ENCODE measurements around the gene SLC25A13.
A peak's percentile ranks its signal among the peaks of the same experiment; 100 is the strongest.

Gene SLC25A13

DNA sequence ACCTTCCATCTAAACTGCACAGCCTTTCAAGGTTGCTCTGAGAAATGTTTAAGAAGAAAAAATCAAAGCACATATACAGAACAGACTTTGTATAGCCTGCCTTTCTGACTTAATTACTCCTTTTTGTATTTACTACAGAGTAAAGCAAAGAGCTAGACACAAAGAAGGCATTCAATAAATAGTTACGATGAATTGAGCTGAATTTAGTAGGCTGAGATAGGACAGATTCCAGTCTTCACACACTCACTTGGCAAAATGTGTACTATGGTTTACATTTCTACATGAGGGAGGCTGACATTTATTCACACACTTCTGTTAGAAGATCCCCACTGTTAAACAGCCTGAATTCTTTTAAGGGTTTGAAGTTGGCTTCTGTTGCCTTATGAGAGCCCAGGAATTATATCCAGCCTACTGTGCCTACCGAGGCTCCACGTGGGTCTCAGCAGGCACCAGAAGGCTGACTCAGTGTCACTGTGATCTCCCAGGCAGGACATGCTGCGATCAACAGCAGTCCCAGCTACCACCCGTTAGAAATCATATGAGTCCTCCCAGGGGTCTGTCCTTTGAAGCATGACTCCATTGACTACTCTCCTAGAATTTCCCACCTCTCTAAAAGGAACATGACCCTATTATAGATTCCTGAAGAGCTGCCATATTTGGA lies 24.5 kb upstream of the SLC25A13 start:
- Histone ChIP-seq H3K9ac (ENCODE audit: low read depth in 1 of 2, low read length in 2 of 2) (no peak overlapping the region), H3K4me1 (ENCODE audit: control insufficient read depth in 2 of 2, insufficient read depth in 2 of 2, low read length in 2 of 2) (peaks cover 0 to 16% of the 10 kb centered on the region in 2 donors), H3K36me3 (ENCODE audit: control insufficient read depth in 2 of 2, insufficient read depth in 2 of 2, low read length in 2 of 2) (no peaks in the 10 kb centered on the region), H3K27me3 (ENCODE audit: control insufficient read depth in 2 of 2, insufficient read depth in 2 of 2, low read length in 2 of 2) (no peaks in the 10 kb centered on the region), H3K4me3 (ENCODE audit: low read length in 2 of 2) (no peak overlapping the region), H3K9me3 (ENCODE audit: control insufficient read depth in 2 of 2, low read length in 2 of 2) (peaks cover 0 to 4% of the 10 kb centered on the region in 2 donors), H3K27ac (ENCODE audit: low read depth in 2 of 2, low read length in 2 of 2) (no peak overlapping the region)

DNA sequence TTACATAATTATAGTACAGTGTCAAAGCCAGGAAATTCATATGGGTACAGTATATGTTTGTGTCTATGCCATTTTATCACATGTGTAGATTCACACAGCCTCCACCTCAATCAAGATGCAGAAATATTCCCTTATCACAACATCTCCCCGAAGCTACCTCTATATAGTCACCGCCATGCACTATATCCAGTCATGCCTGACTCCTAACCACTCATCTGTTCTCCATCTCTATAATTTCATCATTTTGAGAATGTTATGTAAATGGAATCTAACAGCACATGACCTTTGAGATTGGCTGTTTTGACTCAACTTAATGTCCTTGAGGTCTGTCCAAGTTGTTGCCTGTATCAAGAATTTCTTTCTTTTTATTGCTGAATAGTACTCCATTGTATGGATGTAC lies 22.3 kb upstream of the SLC25A13 start:
- Histone ChIP-seq H3K9me3 (ENCODE audit: control insufficient read depth in 2 of 2, low read length in 2 of 2) (no peaks in the 10 kb centered on the region), H3K27ac (ENCODE audit: low read depth in 2 of 2, low read length in 2 of 2) (no peak overlapping the region), H3K9ac (ENCODE audit: low read depth in 1 of 2, low read length in 2 of 2) (no peak overlapping the region), H3K4me1 (ENCODE audit: control insufficient read depth in 2 of 2, insufficient read depth in 2 of 2, low read length in 2 of 2) (peaks cover 0 to 10% of the 10 kb centered on the region in 2 donors), H3K4me3 (ENCODE audit: low read length in 2 of 2) (no peak overlapping the region), H3K36me3 (ENCODE audit: control insufficient read depth in 2 of 2, insufficient read depth in 2 of 2, low read length in 2 of 2) (no peaks in the 10 kb centered on the region), H3K27me3 (ENCODE audit: control insufficient read depth in 2 of 2, insufficient read depth in 2 of 2, low read length in 2 of 2) (no peaks in the 10 kb centered on the region)

DNA sequence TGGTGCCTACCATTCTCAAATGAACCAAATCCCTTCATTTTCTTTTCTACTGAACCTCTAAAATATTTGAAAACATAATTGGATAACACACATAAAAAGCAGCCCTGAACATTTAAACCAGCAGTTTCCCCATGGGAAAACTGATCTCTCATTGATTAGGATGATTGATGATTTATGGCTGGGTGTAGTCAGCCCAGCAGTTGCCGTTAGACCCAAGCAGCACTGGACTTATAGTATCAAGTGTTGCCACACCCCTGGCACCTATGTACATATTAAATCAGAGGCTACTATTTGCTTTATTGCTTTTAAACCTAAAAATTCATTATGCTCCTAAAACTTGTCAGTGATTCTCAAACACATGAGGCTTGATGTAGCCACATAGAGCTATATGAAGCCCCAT lies 20.2 kb upstream of the SLC25A13 start:
- Histone ChIP-seq H3K36me3 (ENCODE audit: control insufficient read depth in 2 of 2, insufficient read depth in 2 of 2, low read length in 2 of 2) (no peaks in the 10 kb centered on the region), H3K9me3 (ENCODE audit: control insufficient read depth in 2 of 2, low read length in 2 of 2) (no peaks in the 10 kb centered on the region), H3K27me3 (ENCODE audit: control insufficient read depth in 2 of 2, insufficient read depth in 2 of 2, low read length in 2 of 2) (no peaks in the 10 kb centered on the region), H3K27ac (ENCODE audit: low read depth in 2 of 2, low read length in 2 of 2) (no peak overlapping the region), H3K9ac (ENCODE audit: low read depth in 1 of 2, low read length in 2 of 2) (no peak overlapping the region), H3K4me1 (ENCODE audit: control insufficient read depth in 2 of 2, insufficient read depth in 2 of 2, low read length in 2 of 2) (no peaks in the 10 kb centered on the region), H3K4me3 (ENCODE audit: low read length in 2 of 2) (no peak overlapping the region)

DNA sequence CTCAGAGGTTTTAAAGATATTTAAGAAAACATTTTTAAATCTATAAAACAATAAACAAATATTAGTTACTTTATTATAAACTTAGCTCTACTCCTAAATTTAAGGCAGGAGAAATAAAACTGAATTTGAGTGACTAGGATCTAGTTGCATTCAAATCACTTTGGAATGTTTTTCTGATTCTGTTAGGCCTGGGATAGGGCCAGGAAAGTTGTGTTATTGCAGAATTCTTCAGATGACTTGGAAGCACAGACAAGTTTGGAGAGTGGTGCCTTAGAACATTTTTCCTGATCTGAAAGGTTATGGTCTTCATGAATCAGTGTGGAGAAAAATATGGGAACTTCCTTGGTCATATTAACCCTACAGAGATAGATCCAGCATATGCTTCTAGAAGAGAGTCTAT lies 15.6 kb upstream of the SLC25A13 start:
- H3K9me3 ChIP-seq (ENCODE audit: control insufficient read depth in 2 of 2, low read length in 2 of 2) = no peaks in the 10 kb centered on the region
- no peak overlapping the region for H3K9ac ChIP-seq (ENCODE audit: low read depth in 1 of 2, low read length in 2 of 2)
- H3K27ac ChIP-seq (ENCODE audit: low read depth in 2 of 2, low read length in 2 of 2) = no peak overlapping the region
- H3K36me3 ChIP-seq (ENCODE audit: control insufficient read depth in 2 of 2, insufficient read depth in 2 of 2, low read length in 2 of 2) = no peaks in the 10 kb centered on the region
- no peaks in the 10 kb centered on the region for H3K4me1 ChIP-seq (ENCODE audit: control insufficient read depth in 2 of 2, insufficient read depth in 2 of 2, low read length in 2 of 2)
- no peaks in the 10 kb centered on the region for H3K27me3 ChIP-seq (ENCODE audit: control insufficient read depth in 2 of 2, insufficient read depth in 2 of 2, low read length in 2 of 2)
- H3K4me3 ChIP-seq (ENCODE audit: low read length in 2 of 2) = no peak overlapping the region

DNA sequence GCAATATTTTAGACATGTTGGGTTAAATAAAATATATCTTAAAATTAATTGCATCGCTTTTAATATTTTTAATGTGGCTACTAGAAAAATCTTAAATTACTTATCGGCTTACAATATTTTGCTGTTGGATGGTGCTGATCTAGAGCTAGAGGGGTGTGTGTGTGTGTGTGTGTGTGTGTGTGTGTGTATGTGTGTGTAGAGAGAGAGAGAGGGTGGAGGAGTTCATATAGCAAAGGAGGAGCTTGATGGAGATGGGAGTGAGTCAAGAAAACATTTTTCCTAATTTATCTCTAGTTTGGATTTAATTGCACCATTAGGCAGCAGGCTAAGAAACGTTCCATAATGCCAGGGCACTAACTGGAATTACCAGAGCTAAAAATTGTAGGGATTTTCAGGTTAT lies 10.4 kb upstream of the SLC25A13 start:
- H3K4me1 ChIP-seq (ENCODE audit: control insufficient read depth in 2 of 2, insufficient read depth in 2 of 2, low read length in 2 of 2) = peaks cover 11% of the 10 kb centered on the region in 2 donors
- H3K4me3 ChIP-seq (ENCODE audit: low read length in 2 of 2) = no peak overlapping the region
- peaks cover 0 to under 1% of the 10 kb centered on the region in 2 donors for H3K9me3 ChIP-seq (ENCODE audit: control insufficient read depth in 2 of 2, low read length in 2 of 2)
- H3K27ac ChIP-seq (ENCODE audit: low read depth in 2 of 2, low read length in 2 of 2) = no peak overlapping the region
- H3K9ac ChIP-seq (ENCODE audit: low read depth in 1 of 2, low read length in 2 of 2) = no peak overlapping the region
- no peaks in the 10 kb centered on the region for H3K27me3 ChIP-seq (ENCODE audit: control insufficient read depth in 2 of 2, insufficient read depth in 2 of 2, low read length in 2 of 2)
- H3K36me3 ChIP-seq (ENCODE audit: control insufficient read depth in 2 of 2, insufficient read depth in 2 of 2, low read length in 2 of 2) = no peaks in the 10 kb centered on the region

DNA sequence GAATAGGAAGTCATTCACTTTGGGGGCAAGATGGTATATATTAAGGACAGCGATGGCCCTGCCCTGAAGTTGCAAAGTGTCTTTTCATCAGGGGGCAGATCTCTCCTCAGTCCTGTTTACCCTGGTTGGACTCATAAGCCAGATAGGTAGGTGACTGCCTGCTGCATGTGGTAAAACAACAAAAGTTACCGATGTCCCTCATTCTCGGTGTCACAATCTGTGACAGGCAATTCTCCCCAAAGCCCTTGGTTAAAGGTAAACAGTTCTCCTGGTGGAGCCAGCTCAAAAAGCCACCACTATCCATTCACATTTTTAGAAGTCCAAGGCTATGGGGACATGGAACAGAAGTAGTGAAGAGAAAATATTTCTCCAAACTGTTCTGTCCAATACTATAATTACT lies 9.9 kb upstream of the SLC25A13 start:
- H3K9ac ChIP-seq (ENCODE audit: low read depth in 1 of 2, low read length in 2 of 2) = no peak overlapping the region
- no peaks in the 10 kb centered on the region for H3K36me3 ChIP-seq (ENCODE audit: control insufficient read depth in 2 of 2, insufficient read depth in 2 of 2, low read length in 2 of 2)
- peaks cover 0 to 2% of the 10 kb centered on the region in 2 donors for H3K9me3 ChIP-seq (ENCODE audit: control insufficient read depth in 2 of 2, low read length in 2 of 2)
- peaks cover 16 to 17% of the 10 kb centered on the region in 2 donors for H3K4me1 ChIP-seq (ENCODE audit: control insufficient read depth in 2 of 2, insufficient read depth in 2 of 2, low read length in 2 of 2)
- H3K4me3 ChIP-seq (ENCODE audit: low read length in 2 of 2) = no peak overlapping the region
- H3K27me3 ChIP-seq (ENCODE audit: control insufficient read depth in 2 of 2, insufficient read depth in 2 of 2, low read length in 2 of 2) = no peaks in the 10 kb centered on the region
- no peak overlapping the region for H3K27ac ChIP-seq (ENCODE audit: low read depth in 2 of 2, low read length in 2 of 2)

DNA sequence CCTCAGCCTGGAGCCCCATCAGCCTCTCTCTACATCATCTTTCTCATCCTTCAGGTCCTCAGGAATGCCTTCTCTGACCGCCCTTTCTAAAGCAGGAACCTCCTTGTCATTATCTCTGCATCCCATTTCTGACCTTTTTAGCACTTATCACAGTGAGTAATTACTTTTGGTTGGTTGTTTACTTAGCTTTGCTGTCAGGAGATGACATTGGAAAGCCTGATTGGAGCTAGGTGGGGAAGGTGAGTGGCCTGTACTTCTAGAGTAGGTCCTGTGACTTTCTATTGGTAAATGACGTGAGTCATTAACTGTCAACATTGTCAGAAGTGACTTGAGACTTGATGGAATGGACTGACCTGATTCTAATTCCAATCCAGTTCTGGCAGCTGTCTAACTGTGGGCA lies 9.3 kb upstream of the SLC25A13 start:
- Histone ChIP-seq H3K36me3 (ENCODE audit: control insufficient read depth in 2 of 2, insufficient read depth in 2 of 2, low read length in 2 of 2) (no peaks in the 10 kb centered on the region), H3K9ac (ENCODE audit: low read depth in 1 of 2, low read length in 2 of 2) (no peak overlapping the region), H3K4me1 (ENCODE audit: control insufficient read depth in 2 of 2, insufficient read depth in 2 of 2, low read length in 2 of 2) (peaks cover 16 to 17% of the 10 kb centered on the region in 2 donors), H3K27me3 (ENCODE audit: control insufficient read depth in 2 of 2, insufficient read depth in 2 of 2, low read length in 2 of 2) (no peaks in the 10 kb centered on the region), H3K9me3 (ENCODE audit: control insufficient read depth in 2 of 2, low read length in 2 of 2) (peaks cover 0 to 2% of the 10 kb centered on the region in 2 donors), H3K27ac (ENCODE audit: low read depth in 2 of 2, low read length in 2 of 2) (no peak overlapping the region), H3K4me3 (ENCODE audit: low read length in 2 of 2) (no peak overlapping the region)

DNA sequence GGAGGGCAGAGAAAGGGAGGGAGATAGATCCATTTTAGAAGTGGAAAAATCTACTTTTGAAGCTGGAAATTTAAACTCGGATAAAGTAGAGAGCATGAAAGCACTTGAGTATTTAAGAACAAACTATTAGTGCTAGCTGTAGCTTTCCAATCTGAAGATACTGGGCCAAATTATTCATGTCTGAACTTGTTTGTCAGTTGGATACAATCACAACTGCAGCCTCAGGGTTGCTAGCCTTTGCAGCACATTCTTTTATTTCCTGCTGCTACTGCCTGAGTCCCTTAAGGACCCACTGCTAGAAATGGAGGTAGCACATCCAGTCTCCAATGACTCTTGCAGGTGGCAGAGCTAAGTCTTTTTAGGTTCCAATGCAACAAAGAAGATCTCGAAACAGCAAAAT lies 8.3 kb upstream of the SLC25A13 start:
- peaks cover 16 to 17% of the 10 kb centered on the region in 2 donors for H3K4me1 ChIP-seq (ENCODE audit: control insufficient read depth in 2 of 2, insufficient read depth in 2 of 2, low read length in 2 of 2)
- H3K9ac ChIP-seq (ENCODE audit: low read depth in 1 of 2, low read length in 2 of 2) = no peak overlapping the region
- no peak overlapping the region for H3K27ac ChIP-seq (ENCODE audit: low read depth in 2 of 2, low read length in 2 of 2)
- H3K4me3 ChIP-seq (ENCODE audit: low read length in 2 of 2) = no peak overlapping the region
- no peaks in the 10 kb centered on the region for H3K36me3 ChIP-seq (ENCODE audit: control insufficient read depth in 2 of 2, insufficient read depth in 2 of 2, low read length in 2 of 2)
- peaks cover 0 to 2% of the 10 kb centered on the region in 2 donors for H3K9me3 ChIP-seq (ENCODE audit: control insufficient read depth in 2 of 2, low read length in 2 of 2)
- H3K27me3 ChIP-seq (ENCODE audit: control insufficient read depth in 2 of 2, insufficient read depth in 2 of 2, low read length in 2 of 2) = no peaks in the 10 kb centered on the region

DNA sequence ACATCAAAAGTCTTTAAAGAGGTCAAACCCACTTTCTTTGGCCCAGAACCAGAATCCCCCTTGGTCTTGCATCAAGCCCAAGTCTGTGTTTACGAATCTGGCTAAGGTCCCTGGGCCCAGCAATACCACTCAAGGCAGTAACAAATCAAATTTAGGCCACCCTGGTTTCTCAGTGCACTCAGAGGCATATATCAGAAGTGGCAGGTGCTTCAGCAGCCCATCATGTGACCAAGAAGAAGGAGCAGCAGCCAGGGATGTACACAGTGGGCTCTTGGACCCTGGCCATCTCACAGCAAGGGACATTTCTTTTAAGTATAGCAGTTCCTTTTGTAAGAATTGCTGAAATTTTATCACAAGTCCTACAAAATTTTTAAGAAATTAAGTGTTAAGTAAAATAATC lies 7.3 kb upstream of the SLC25A13 start:
- no peaks in the 10 kb centered on the region for H3K36me3 ChIP-seq (ENCODE audit: control insufficient read depth in 2 of 2, insufficient read depth in 2 of 2, low read length in 2 of 2)
- no peaks in the 10 kb centered on the region for H3K27me3 ChIP-seq (ENCODE audit: control insufficient read depth in 2 of 2, insufficient read depth in 2 of 2, low read length in 2 of 2)
- no peak overlapping the region for H3K4me3 ChIP-seq (ENCODE audit: low read length in 2 of 2)
- H3K4me1 ChIP-seq (ENCODE audit: control insufficient read depth in 2 of 2, insufficient read depth in 2 of 2, low read length in 2 of 2) = peaks cover 16 to 17% of the 10 kb centered on the region in 2 donors
- peaks cover 0 to 2% of the 10 kb centered on the region in 2 donors for H3K9me3 ChIP-seq (ENCODE audit: control insufficient read depth in 2 of 2, low read length in 2 of 2)
- H3K27ac ChIP-seq (ENCODE audit: low read depth in 2 of 2, low read length in 2 of 2) = no peak overlapping the region
- H3K9ac ChIP-seq (ENCODE audit: low read depth in 1 of 2, low read length in 2 of 2) = no peak overlapping the region

DNA sequence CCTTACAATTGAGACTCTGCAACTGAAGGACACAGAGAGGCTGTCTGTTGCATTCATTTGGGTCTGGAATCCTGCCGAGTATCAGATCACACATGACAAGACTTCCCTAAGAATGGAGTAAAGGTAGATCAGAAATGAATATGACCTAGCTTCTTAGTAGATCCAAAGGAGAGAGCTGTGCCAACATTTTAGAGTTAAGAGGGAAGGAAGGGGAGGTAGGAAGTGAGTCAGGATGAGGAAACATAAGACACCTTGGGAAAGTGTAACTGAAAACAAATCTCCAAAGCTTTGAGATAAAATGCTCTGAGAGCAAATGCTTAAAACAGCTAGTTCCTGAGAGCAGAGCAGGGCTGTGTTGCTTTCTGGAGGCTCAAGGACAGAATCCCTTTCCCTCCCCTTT lies 6.1 kb upstream of the SLC25A13 start:
- Histone ChIP-seq H3K9me3 (ENCODE audit: control insufficient read depth in 2 of 2, low read length in 2 of 2) (peaks cover 0 to 2% of the 10 kb centered on the region in 2 donors), H3K27me3 (ENCODE audit: control insufficient read depth in 2 of 2, insufficient read depth in 2 of 2, low read length in 2 of 2) (no peaks in the 10 kb centered on the region), H3K9ac (ENCODE audit: low read depth in 1 of 2, low read length in 2 of 2) (no peak overlapping the region), H3K4me3 (ENCODE audit: low read length in 2 of 2) (no peak overlapping the region), H3K4me1 (ENCODE audit: control insufficient read depth in 2 of 2, insufficient read depth in 2 of 2, low read length in 2 of 2) (peaks cover 16 to 17% of the 10 kb centered on the region in 2 donors), H3K36me3 (ENCODE audit: control insufficient read depth in 2 of 2, insufficient read depth in 2 of 2, low read length in 2 of 2) (no peaks in the 10 kb centered on the region), H3K27ac (ENCODE audit: low read depth in 2 of 2, low read length in 2 of 2) (peak overlapping the region; percentile 18 to 29)
